Stimulated activated CD8-positive, alpha-beta memory T cell treated with anti-CD3 and anti-CD28 coated beads, Interleukin-12 subunit alpha, Interleukin-12 subunit beta, amount 100 ng/mL, for 24 hours (primary cell): ENCODE measurements around the gene BLOC1S3.
"Not testable (repeated sequence)": the region's sequence is repeated elsewhere in the genome, so short reads cannot be mapped to it uniquely, and the experiment has no call there.

Source experiments
- DNase-seq: peaks from one replicate; pipeline ENCODE4 v3.0.0-alpha.2; 2020; ENCODE audit errors: extremely low read depth

Gene BLOC1S3

GRCh38 chr19:45223879-45224278 is 45.3 kb downstream of the BLOC1S3 start:
- no peak for DNase-seq

- no peak for DNase-seq
Measured at GRCh38 chr19:45224645-45225044, 46.1 kb downstream of the BLOC1S3 start.

GRCh38 chr19:45229056-45229455 is 50.5 kb downstream of the BLOC1S3 start:
- DNase-seq: not testable (repeated sequence)
